SU-DHL-6 (cell line): ENCODE measurements around the gene EXOC4.

Experiments used
- EZH2phosphoT487 ChIP-seq: fragments of 200-600 bp; sonication (generic), shearing (Covaris generic); conservative IDR thresholded peaks from 2 replicates; pipeline ENCODE4 v1.6.1; 2018; ENCODE audit warnings: mild to moderate bottlenecking, antibody characterized with exemption, low read length, moderate library complexity, mixed read lengths
- TF ChIP-seq, protein P1 (sequence below): fragments of 200-600 bp; sonication (generic); IDR thresholded peaks from one replicate; pipeline ENCODE4 v1.5.1; 2017; ENCODE audit warnings: antibody characterized with exemption, mild to moderate bottlenecking, low read length, moderate library complexity; ENCODE audit not compliant: insufficient read depth, poor library complexity, severe bottlenecking

DNA sequence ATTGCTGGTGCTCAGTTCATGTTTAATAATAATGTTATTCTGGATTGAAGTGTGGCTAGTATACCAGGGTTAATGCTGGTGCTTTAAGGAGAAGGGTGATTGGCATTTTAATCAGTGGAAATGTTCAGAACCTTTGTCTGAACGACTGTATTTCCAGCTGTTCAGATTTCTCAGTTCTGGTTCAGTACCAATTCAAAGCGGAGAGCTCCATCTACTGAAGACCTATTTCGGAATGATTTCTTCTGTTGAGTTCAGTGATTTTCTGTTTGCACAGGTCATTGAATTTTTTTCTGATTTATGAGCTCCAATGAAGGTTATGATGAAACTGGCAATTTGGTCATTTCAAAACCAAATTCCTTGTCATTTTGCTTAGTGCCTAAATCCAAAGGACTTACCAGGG, 160.1 kb downstream of the EXOC4 start:
- TF ChIP-seq, protein P1, sequence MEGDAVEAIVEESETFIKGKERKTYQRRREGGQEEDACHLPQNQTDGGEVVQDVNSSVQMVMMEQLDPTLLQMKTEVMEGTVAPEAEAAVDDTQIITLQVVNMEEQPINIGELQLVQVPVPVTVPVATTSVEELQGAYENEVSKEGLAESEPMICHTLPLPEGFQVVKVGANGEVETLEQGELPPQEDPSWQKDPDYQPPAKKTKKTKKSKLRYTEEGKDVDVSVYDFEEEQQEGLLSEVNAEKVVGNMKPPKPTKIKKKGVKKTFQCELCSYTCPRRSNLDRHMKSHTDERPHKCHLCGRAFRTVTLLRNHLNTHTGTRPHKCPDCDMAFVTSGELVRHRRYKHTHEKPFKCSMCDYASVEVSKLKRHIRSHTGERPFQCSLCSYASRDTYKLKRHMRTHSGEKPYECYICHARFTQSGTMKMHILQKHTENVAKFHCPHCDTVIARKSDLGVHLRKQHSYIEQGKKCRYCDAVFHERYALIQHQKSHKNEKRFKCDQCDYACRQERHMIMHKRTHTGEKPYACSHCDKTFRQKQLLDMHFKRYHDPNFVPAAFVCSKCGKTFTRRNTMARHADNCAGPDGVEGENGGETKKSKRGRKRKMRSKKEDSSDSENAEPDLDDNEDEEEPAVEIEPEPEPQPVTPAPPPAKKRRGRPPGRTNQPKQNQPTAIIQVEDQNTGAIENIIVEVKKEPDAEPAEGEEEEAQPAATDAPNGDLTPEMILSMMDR = no peak
- TF ChIP-seq EZH2phosphoT487 = no peak
